ENCODE data around the gene ADCY10. TPM values are rescaled to one million over a fixed set of nuclear protein-coding genes. Genes with fewer than 3 reads are reported as not detected.

ADCY10 gene
- total and polyA plus RNA-seq, 9 of the 15 experiments (the other 6 are each of a cell fraction or from before 2014, with no cell fraction given): 0.08 to 0.86 (median 0.22) TPM

DNA sequence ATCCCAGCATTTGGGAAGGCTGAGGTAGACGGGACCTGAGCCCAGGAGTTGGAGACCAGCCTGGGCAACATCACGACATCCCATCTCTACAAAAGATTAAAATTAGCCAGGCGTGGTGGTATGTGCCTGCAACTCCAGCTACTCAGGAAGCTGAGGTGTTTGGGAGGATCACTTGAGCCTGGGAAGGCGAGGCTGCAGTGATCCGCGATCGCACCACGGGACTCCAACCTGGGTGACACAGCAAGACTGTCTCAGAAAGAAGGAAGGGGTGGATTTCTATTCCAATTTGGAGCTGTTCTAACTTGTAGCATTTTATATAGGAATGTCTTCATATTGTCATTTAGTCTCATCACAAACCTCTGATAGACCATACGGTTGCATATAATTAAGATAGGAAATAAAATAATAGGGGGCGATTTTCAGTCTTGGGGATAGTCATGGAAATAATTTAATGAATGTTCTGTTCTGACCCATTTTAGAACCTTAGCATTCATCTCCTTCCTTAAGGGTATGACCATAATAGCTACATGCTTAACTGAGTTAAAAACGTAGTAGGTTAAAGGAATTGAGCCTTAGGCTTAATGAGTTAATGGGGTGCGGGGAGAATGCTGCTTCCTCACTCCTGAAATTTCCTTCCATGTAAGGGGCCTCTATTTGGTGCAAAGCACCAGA, 93.1 kb downstream of the ADCY10 start (continued):
- no peak for TF ChIP-seq RBM34 (IDR thresholded peaks at IDR 0.05; ENCODE audit: borderline replicate concordance, insufficient read depth, low read length)
- TF ChIP-seq MYC (IDR thresholded peaks at IDR 0.05; ENCODE audit: low read depth, low read length): peak; percentile 14; the same call in 1 of the 2 replicates
- TF ChIP-seq MYC (CRISPR knock-in tag; IDR thresholded peaks at IDR 0.05; ENCODE audit: borderline replicate concordance, low read depth): no peak
- TF ChIP-seq SRSF9 (IDR thresholded peaks at IDR 0.05; ENCODE audit: borderline replicate concordance, low read depth, low read length): no peak
- 0 out of 2 replicates have a peak, but pooled peaks have one; percentile 25 for TF ChIP-seq CXXC5 (CRISPR knock-in tag; IDR thresholded peaks at IDR 0.05)
- TF ChIP-seq HNRNPH1 (optimal IDR thresholded peaks at IDR 0.05; ENCODE audit: low read depth, low read length): no peak
- TF ChIP-seq SMARCA5 (IDR thresholded peaks at IDR 0.05): no peak
- TF ChIP-seq, protein P1, sequence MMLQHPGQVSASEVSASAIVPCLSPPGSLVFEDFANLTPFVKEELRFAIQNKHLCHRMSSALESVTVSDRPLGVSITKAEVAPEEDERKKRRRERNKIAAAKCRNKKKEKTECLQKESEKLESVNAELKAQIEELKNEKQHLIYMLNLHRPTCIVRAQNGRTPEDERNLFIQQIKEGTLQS (IDR thresholded peaks at IDR 0.05): peak; percentile 14; the same call in 1 of the 2 replicates
- TF ChIP-seq, protein P1 (CRISPR knock-in tag; conservative IDR thresholded peaks at IDR 0.05): no peak
- TF ChIP-seq HIVEP1 (CRISPR knock-in tag; IDR thresholded peaks at IDR 0.05): 0 out of 2 replicates have a peak, but pooled peaks have one; percentile 33
- TF ChIP-seq ZFPM2 (CRISPR knock-in tag; IDR thresholded peaks at IDR 0.05): no peak
- TF ChIP-seq, protein P2, sequence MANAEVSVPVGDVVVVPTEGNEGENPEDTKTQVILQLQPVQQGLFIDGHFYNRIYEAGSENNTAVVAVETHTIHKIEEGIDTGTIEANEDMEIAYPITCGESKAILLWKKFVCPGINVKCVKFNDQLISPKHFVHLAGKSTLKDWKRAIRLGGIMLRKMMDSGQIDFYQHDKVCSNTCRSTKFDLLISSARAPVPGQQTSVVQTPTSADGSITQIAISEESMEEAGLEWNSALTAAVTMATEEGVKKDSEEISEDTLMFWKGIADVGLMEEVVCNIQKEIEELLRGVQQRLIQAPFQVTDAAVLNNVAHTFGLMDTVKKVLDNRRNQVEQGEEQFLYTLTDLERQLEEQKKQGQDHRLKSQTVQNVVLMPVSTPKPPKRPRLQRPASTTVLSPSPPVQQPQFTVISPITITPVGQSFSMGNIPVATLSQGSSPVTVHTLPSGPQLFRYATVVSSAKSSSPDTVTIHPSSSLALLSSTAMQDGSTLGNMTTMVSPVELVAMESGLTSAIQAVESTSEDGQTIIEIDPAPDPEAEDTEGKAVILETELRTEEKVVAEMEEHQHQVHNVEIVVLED (CRISPR knock-in tag; IDR thresholded peaks at IDR 0.05): 0 out of 2 replicates have a peak, but pooled peaks have one; percentile 35
- peak; percentile 94 for TF ChIP-seq NFE2 (IDR thresholded peaks at IDR 0.05; ENCODE audit: low read depth)
- peak in 1 of 2 experiments; percentile 38; a peak in 1 of 4 replicates for TF ChIP-seq MAZ (CRISPR knock-in tag; conservative IDR thresholded peaks at IDR 0.05 in 1 of 2, IDR thresholded peaks at IDR 0.05 in 1 of 2)
- peak; percentile 77 for TF ChIP-seq ZNF316 (IDR thresholded peaks at IDR 0.05)
- no peak for TF ChIP-seq NR3C1 (CRISPR knock-in tag; IDR thresholded peaks at IDR 0.05)
- TF ChIP-seq ZNF717 (CRISPR knock-in tag; IDR thresholded peaks at IDR 0.05): no peak
- TF ChIP-seq, protein P3, sequence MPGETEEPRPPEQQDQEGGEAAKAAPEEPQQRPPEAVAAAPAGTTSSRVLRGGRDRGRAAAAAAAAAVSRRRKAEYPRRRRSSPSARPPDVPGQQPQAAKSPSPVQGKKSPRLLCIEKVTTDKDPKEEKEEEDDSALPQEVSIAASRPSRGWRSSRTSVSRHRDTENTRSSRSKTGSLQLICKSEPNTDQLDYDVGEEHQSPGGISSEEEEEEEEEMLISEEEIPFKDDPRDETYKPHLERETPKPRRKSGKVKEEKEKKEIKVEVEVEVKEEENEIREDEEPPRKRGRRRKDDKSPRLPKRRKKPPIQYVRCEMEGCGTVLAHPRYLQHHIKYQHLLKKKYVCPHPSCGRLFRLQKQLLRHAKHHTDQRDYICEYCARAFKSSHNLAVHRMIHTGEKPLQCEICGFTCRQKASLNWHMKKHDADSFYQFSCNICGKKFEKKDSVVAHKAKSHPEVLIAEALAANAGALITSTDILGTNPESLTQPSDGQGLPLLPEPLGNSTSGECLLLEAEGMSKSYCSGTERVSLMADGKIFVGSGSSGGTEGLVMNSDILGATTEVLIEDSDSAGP (CRISPR knock-in tag; IDR thresholded peaks at IDR 0.05): no peak
- TF ChIP-seq ZBTB8A (IDR thresholded peaks at IDR 0.05; ENCODE audit: partially characterized antibody): no peak
- no peak for TF ChIP-seq ZNF217 (CRISPR knock-in tag; IDR thresholded peaks at IDR 0.05)
- TF ChIP-seq ZNF79 (CRISPR knock-in tag; IDR thresholded peaks at IDR 0.05; ENCODE audit: low read depth): 0 out of 2 replicates have a peak, but pooled peaks have one; percentile 52
- TF ChIP-seq YY1 (IDR thresholded peaks at IDR 0.05; ENCODE audit: borderline replicate concordance in 1 of 3, control insufficient read depth in 1 of 3, extremely low read depth in 1 of 3, insufficient read depth in 3 of 3, insufficient read length in 1 of 3, insufficient replicate concordance in 2 of 3, low read depth in 1 of 3, low read length in 2 of 3): no peak
- no peak for TF ChIP-seq NR1H2 (CRISPR knock-in tag; IDR thresholded peaks at IDR 0.05)
- TF ChIP-seq TCFL5 (CRISPR knock-in tag; conservative IDR thresholded peaks at IDR 0.05): no peak
- no peak for TF ChIP-seq TEAD4 (IDR thresholded peaks at IDR 0.05; ENCODE audit: low read length)
- TF ChIP-seq TEAD4 (CRISPR knock-in tag; IDR thresholded peaks at IDR 0.05; ENCODE audit: borderline replicate concordance): no peak
